NCI-H2196 treated with DMSO at 0.1 percent for 48 hours (cell line): ENCODE results near the gene CDK5RAP2.
"Not testable (repeated sequence)": the region's sequence is repeated elsewhere in the genome, so short reads cannot be mapped to it uniquely, and the experiment has no call there.

Source experiments
- DNase-seq: peaks from one replicate; lab custom pipeline; 2025; ENCODE audit not compliant: unreplicated experiment; lab: John Stamatoyannopoulos, UW

Gene CDK5RAP2

DNA sequence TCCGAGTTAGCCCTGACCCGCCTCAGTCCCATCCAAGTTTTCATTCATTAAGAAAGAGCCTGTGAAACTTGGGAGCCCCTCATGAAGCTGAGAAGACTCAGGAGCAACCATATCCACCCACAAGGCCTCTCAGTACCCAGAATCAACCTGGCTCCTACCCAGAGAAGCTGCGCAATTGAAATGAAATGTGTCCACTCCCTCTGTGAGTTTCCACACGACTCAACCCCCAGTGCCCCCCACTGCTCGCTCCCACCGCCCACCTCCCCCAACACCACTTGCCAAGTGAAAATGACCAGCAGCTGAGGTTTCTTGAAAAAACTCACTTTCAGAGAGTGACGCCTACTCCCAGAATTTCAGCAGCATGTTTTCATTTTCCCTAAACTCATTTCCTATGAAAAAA lies 104.6 kb downstream of the CDK5RAP2 start:
- no peak for DNase-seq

- no peak for DNase-seq
Observed at GRCh38 chr9:120474591-120475243, 105.2 kb downstream of the CDK5RAP2 start.

- no peak for DNase-seq
Observed at GRCh38 chr9:120473608-120474007, 106.4 kb downstream of the CDK5RAP2 start.

DNA sequence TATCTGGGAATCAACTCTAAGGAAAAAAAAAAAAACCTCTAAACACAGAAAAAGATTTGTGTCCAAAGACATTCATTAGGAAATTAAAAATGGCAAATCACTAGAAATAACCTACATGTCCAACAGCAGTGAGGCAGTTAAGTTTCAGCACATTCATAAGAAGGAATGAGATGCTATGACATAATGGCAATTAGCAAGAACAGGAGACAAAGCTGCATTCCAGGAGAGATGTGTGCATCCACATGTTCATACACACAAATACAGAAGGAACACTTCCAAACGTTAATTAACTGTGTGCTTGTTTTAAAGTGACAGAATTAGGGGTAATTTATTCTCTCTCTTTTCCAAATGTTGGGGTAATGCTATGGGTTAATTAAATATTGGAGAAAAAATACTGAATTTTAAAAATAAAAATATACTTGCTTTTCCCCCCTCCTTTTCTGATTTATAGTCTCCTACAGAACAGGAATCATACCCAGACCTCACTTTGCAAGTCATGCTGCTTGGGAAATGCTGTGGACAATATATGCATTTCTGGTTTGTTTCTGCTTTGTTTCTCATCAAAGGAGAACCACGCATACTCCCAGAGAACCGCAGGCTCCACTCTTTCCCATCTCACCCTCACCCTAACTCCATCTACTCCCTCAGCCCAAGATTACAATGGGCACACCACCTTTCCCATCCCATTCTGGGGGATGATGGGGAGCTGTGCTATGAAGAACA lies 114.1 kb downstream of the CDK5RAP2 start:
- DNase-seq = no peak

DNA sequence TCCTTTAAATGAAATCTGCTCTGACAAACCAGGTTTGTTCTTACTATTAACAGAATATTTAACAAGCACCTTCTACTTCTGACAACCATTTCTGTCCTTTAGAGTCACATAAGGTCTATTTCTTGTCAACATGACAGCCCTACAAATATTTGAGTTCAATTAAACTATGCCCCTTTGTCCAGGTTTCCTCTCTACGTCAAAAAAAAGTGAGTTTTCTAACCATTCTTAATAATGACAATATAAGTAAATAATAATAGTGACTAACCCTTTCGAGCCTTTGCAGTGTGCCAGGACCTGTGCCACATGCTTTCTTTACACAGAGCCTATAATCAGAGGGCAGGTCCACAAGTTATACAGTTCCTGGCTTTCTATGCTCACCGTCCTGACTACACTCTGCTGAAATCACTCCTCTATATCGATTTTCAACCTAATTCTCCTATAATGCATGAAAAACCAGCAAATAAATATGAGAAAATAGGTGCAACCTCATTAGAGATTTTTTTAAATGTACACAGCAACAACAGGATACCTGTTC lies 115.0 kb downstream of the CDK5RAP2 start:
- no peak for DNase-seq

- no peak for DNase-seq
Observed at GRCh38 chr9:120464176-120464886, 115.6 kb downstream of the CDK5RAP2 start.

DNA sequence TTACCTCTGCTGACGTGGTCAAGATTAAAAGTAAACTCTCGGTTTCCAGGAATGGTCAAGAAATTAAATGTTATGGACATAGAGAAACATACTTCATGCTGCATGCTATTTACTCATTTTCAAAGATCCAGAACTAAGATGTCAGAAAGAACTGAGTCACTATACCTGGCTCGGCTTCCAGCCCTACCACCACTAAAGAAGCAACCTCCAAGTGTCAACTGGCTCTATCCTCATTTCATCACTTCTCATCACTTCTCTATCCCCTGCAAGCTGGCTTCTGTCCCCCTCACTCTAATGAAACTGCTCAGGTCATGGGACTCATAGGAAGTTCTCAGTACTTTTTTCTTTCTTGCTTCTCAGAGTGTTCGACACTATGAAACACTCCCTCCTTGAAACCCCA lies 116.2 kb downstream of the CDK5RAP2 start:
- DNase-seq = no peak

GRCh38 chr9:120461677-120462076 lies 118.3 kb downstream of the CDK5RAP2 start:
- not testable (repeated sequence) for DNase-seq

- no peak for DNase-seq
Observed at GRCh38 chr9:120456218-120456617, 123.7 kb downstream of the CDK5RAP2 start.

DNA sequence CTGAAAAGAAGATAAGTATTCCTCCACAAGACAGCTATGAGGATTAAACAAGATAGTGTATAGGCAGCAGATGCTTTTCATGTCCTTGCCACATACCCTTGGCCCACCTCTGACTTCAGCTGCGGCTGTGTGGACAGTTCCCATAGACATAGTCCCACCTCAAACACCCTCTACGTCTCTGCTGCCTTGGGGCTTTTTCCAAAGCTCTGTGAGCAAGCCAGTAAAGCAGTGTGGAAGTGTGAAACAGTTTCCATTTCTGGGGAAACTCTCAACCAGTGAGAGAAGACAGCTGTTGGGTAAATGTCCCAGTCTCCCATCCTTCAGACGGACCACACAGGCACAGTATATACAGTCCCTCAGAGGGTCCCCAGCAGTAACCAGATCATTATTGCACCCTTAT lies 125.5 kb downstream of the CDK5RAP2 start:
- DNase-seq = no peak

GRCh38 chr9:120453792-120454191 lies 126.2 kb downstream of the CDK5RAP2 start:
- DNase-seq = no peak

DNA sequence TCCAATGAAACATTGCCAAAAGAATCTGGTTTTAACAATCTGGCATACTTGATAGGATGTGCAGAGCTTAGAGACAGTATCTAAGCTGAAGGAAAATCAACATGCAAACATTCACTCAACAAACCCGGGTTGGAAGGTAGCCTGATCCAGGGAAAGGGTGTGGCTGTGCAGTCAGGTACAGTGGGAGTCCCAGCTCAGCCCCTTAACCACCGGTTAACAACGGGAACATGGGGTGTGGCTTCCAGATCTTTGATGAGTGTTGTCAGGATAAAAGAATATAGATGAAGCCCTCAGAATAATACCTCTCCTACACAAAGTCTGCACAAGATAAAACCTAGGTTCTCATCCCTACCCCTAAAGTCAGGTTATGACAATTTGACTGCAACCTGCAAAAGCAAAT lies 127.3 kb downstream of the CDK5RAP2 start:
- DNase-seq = no peak

GRCh38 chr9:120450916-120451315 lies 129.1 kb downstream of the CDK5RAP2 start:
- DNase-seq = no peak

DNA sequence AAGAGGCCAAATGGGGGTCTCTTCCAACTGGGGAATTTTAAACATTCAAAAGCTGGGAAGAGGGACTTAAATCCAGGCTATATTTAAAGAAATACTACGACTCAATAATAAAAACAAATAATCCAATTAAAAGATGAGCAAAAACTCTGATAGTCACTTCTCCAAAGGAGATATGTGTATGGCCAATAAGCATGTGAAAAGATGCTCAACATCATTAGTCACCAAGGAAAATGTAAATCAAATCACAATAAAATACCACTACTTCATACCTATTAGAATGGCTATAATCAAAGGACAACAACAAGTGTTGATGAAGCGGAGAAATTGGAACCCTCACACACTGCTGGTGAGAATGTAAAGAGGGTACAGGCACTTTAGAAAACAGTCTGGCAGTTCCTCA lies 130.4 kb downstream of the CDK5RAP2 start:
- DNase-seq = no peak

DNA sequence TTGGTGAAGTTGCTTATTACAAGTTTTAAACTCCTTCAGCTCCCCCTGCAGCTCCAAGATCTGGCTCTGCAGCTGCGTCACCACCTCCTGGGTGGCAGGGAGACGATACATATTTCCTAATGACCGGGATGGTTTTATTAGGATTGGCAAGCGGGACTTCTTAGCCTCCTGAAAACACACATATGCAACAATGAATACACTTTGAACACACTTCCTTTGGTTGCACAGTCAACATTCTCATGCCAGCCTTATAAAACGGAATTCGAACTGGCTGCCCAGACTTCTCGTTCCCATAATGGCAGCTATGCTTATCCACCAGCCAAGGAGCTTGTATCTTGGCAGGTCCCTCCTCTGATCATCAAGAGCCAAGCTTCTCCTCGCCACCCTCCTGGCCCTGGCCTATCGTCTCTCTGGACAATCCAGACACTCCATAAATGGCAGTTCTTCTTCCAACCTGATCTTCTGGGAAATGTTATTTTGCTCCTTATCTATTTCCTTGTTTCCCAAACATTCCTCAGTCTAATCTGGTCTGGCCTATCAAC lies 131.9 kb downstream of the CDK5RAP2 start:
- no peak for DNase-seq

- DNase-seq = no peak
Observed at GRCh38 chr9:120446671-120447070, 133.3 kb downstream of the CDK5RAP2 start.

DNA sequence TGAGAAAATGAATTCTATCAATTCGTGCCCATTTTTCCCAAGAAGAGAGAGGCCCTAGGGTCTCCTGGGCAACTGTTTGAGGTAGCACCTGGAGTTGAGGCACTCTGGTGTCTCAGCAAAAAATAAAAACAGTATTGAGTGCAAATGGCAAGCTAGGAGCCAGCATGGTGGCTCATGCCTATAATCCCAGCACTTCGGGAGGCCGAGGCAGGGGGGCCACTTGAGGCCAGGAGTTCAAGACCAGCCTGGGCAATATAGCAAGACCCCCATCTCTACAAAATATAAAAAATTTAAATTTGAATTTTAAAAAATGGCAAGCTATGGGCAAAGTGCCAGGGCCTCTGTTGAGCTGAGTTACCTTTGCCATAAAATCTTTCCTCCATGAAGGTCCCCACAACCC lies 136.0 kb downstream of the CDK5RAP2 start:
- DNase-seq = no peak

DNA sequence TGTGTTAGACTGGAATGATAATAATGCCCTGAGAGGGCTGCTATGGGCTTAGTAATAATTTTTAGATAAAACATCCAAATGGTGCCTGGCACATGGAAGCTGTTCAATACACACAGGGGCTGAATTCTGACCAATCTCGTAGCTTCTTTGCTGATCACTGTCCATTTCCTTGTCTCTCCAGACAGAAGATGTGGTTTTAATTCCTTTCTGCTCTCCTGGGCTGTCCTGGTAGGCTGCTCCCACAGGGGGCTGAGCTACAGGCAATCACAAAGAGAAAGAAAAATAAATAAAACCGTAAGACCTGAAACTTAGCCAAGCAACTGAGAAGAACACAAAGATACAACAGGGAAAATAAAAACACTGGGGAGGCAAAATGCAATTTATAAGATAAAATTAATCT lies 136.5 kb downstream of the CDK5RAP2 start:
- no peak for DNase-seq

GRCh38 chr9:120442308-120442995 lies 137.5 kb downstream of the CDK5RAP2 start:
- no peak for DNase-seq

GRCh38 chr9:120441426-120442307 lies 138.3 kb downstream of the CDK5RAP2 start:
- DNase-seq = no peak
